GM08714 (cell line): ENCODE results near the gene TAF4.
"Not testable (repeated sequence)": the region's sequence is repeated elsewhere in the genome, so short reads cannot be mapped to it uniquely, and the experiment has no call there.

ENCODE experiments used
- H3K4me3 ChIP-seq: fragments of 200-500 bp; sonication (Bioruptor generic); 2 replicates; pipeline ENCODE4 v1.5.1; 2014; ENCODE audit warnings: mild to moderate bottlenecking, low read length, inconsistent platforms
- ZNF274 ChIP-seq: IDR thresholded peaks from 2 replicates; pipeline ENCODE4 v1.6.1; 2012; ENCODE audit warnings: mild to moderate bottlenecking, low read depth, low read length

Gene TAF4

GRCh38 chr20:61985096-61985495 is 80.6 kb downstream of the TAF4 start:
- H3K4me3 ChIP-seq: no peak overlapping the region
- no peak for TF ChIP-seq ZNF274

GRCh38 chr20:61984431-61984830 is 81.2 kb downstream of the TAF4 start:
- not testable (repeated sequence) for H3K4me3 ChIP-seq

GRCh38 chr20:61983965-61984364 is 81.7 kb downstream of the TAF4 start:
- H3K4me3 ChIP-seq: no peak overlapping the region
- no peak for TF ChIP-seq ZNF274

GRCh38 chr20:61982951-61983315 is 82.7 kb downstream of the TAF4 start:
- no peak for TF ChIP-seq ZNF274
- no peak overlapping the region for H3K4me3 ChIP-seq

- TF ChIP-seq ZNF274: no peak
- no peak overlapping the region for H3K4me3 ChIP-seq
These were observed 83.3 kb downstream of the TAF4 start for GRCh38 chr20:61982191-61982950.

GRCh38 chr20:61981691-61982090 is 84.0 kb downstream of the TAF4 start:
- not testable (repeated sequence) for H3K4me3 ChIP-seq

- H3K4me3 ChIP-seq: no peak overlapping the region
- TF ChIP-seq ZNF274: no peak
These were observed 84.8 kb downstream of the TAF4 start for GRCh38 chr20:61980647-61981583.

- no peak overlapping the region for H3K4me3 ChIP-seq
- no peak for TF ChIP-seq ZNF274
These were observed 85.7 kb downstream of the TAF4 start for GRCh38 chr20:61979701-61980635.

- H3K4me3 ChIP-seq: no peak overlapping the region
- no peak for TF ChIP-seq ZNF274
These were observed 86.6 kb downstream of the TAF4 start for GRCh38 chr20:61979090-61979489.

GRCh38 chr20:61978491-61978890 is 87.2 kb downstream of the TAF4 start:
- no peak overlapping the region for H3K4me3 ChIP-seq
- no peak for TF ChIP-seq ZNF274

GRCh38 chr20:61977419-61977786 is 88.3 kb downstream of the TAF4 start:
- no peak overlapping the region for H3K4me3 ChIP-seq
- TF ChIP-seq ZNF274: no peak

- H3K4me3 ChIP-seq: no peak overlapping the region
These were observed 88.8 kb downstream of the TAF4 start for GRCh38 chr20:61976644-61977418.

GRCh38 chr20:61976263-61976643 is 89.4 kb downstream of the TAF4 start:
- H3K4me3 ChIP-seq: no peak overlapping the region
- no peak for TF ChIP-seq ZNF274

More at GRCh38 chr20:61976644-61977418, 88.8 kb downstream of the TAF4 start:
- no peak for TF ChIP-seq ZNF274

GRCh38 chr20:61975407-61976129 is 90.1 kb downstream of the TAF4 start:
- no peak for TF ChIP-seq ZNF274
- no peak overlapping the region for H3K4me3 ChIP-seq
